IPS-20b (cell line): ENCODE results near the gene TCP10L.

ENCODE experiments used
- H3K27ac ChIP-seq: one replicate; pipeline ENCODE4 v1.5.1; 2013; ENCODE audit warnings: low read length
- H3K27me3 ChIP-seq: 2 replicates; pipeline ENCODE4 v1.6.1; 2013; ENCODE audit warnings: mild to moderate bottlenecking, low read length, inconsistent platforms; ENCODE audit not compliant: insufficient read depth
- H3K36me3 ChIP-seq: 2 replicates; pipeline ENCODE4 v1.6.1; 2013; ENCODE audit warnings: low read depth, mild to moderate bottlenecking, inconsistent platforms, low read length, moderate library complexity; ENCODE audit not compliant: insufficient read depth
- H3K4me1 ChIP-seq: 2 replicates; pipeline ENCODE4 v1.6.1; 2013; ENCODE audit warnings: mild to moderate bottlenecking, control low read depth, inconsistent platforms, low read length, moderate library complexity; ENCODE audit not compliant: insufficient read depth
- H3K4me3 ChIP-seq: 2 replicates; pipeline ENCODE4 v1.5.1; 2013; ENCODE audit warnings: mild to moderate bottlenecking, low read length, inconsistent platforms
- H3K9ac ChIP-seq: 2 replicates; pipeline ENCODE4 v1.6.1; 2013; ENCODE audit warnings: low read depth, mild to moderate bottlenecking, inconsistent platforms, low read length, moderate library complexity
- H3K9me3 ChIP-seq: 2 replicates; pipeline ENCODE4 v1.6.1; 2013; ENCODE audit warnings: mild to moderate bottlenecking, low read depth, low read length, inconsistent platforms; ENCODE audit not compliant: insufficient read depth

Gene TCP10L

GRCh38 chr21:32603131-32603530 lies 17.8 kb upstream of the TCP10L start:
- Histone ChIP-seq H3K4me1 (peaks cover 44% of the 10 kb centered on the region), H3K9ac (peak overlapping the region; percentile 61; the same call in 1 of the 2 replicates), H3K9me3 (no peaks in the 10 kb centered on the region), H3K27ac (no peak overlapping the region), H3K36me3 (peaks cover 86% of the 10 kb centered on the region), H3K4me3 (peak overlapping the region; percentile 50; the same call in 1 of the 2 replicates), H3K27me3 (no peaks in the 10 kb centered on the region)

- H3K27me3 ChIP-seq = no peaks in the 10 kb centered on the region
- H3K27ac ChIP-seq = no peak overlapping the region
- H3K9me3 ChIP-seq = no peaks in the 10 kb centered on the region
- peaks cover 81% of the 10 kb centered on the region for H3K36me3 ChIP-seq
- H3K4me3 ChIP-seq = peak overlapping the region; percentile 50; the same call in 1 of the 2 replicates
- H3K4me1 ChIP-seq = peaks cover 44% of the 10 kb centered on the region
- H3K9ac ChIP-seq = peak overlapping the region; percentile 61; the same call in 1 of the 2 replicates
Measured at GRCh38 chr21:32602099-32602498, 16.8 kb upstream of the TCP10L start.

GRCh38 chr21:32599526-32599925 lies 14.2 kb upstream of the TCP10L start:
- Histone ChIP-seq H3K9me3 (no peaks in the 10 kb centered on the region), H3K4me1 (peaks cover 25% of the 10 kb centered on the region), H3K4me3 (no peak overlapping the region), H3K27ac (no peak overlapping the region), H3K9ac (no peak overlapping the region), H3K36me3 (peaks cover 59% of the 10 kb centered on the region), H3K27me3 (no peaks in the 10 kb centered on the region)

- peaks cover 22% of the 10 kb centered on the region for H3K4me1 ChIP-seq
- H3K36me3 ChIP-seq = peaks cover 57% of the 10 kb centered on the region
- no peak overlapping the region for H3K27ac ChIP-seq
Measured at GRCh38 chr21:32599091-32599490, 13.8 kb upstream of the TCP10L start.

GRCh38 chr21:32597205-32597604 lies 11.9 kb upstream of the TCP10L start:
- no peak overlapping the region for H3K27ac ChIP-seq
- H3K4me3 ChIP-seq = no peak overlapping the region
- peaks cover 38% of the 10 kb centered on the region for H3K36me3 ChIP-seq

More at GRCh38 chr21:32599091-32599490, 13.8 kb upstream of the TCP10L start:
- Histone ChIP-seq H3K9ac (no peak overlapping the region), H3K9me3 (no peaks in the 10 kb centered on the region), H3K27me3 (no peaks in the 10 kb centered on the region), H3K4me3 (no peak overlapping the region)

GRCh38 chr21:32595431-32595830 lies 10.1 kb upstream of the TCP10L start:
- Histone ChIP-seq H3K36me3 (peaks cover 26% of the 10 kb centered on the region), H3K9ac (no peak overlapping the region), H3K4me3 (no peak overlapping the region), H3K27me3 (no peaks in the 10 kb centered on the region), H3K4me1 (0 out of 2 replicates have a peak, but pooled peaks cover 2% of the 10 kb centered on the region), H3K9me3 (no peaks in the 10 kb centered on the region), H3K27ac (no peak overlapping the region)

More at GRCh38 chr21:32597205-32597604, 11.9 kb upstream of the TCP10L start:
- Histone ChIP-seq H3K9ac (no peak overlapping the region), H3K9me3 (no peaks in the 10 kb centered on the region), H3K27me3 (no peaks in the 10 kb centered on the region), H3K4me1 (peaks cover 6% of the 10 kb centered on the region; the same call in 1 of the 2 replicates)

- Histone ChIP-seq H3K36me3 (peaks cover 8% of the 10 kb centered on the region), H3K27me3 (no peaks in the 10 kb centered on the region), H3K4me3 (no peak overlapping the region), H3K27ac (no peak overlapping the region), H3K9me3 (no peaks in the 10 kb centered on the region), H3K4me1 (no peaks in the 10 kb centered on the region), H3K9ac (no peak overlapping the region)
Measured at GRCh38 chr21:32593690-32594089, 8.4 kb upstream of the TCP10L start.

DNA sequence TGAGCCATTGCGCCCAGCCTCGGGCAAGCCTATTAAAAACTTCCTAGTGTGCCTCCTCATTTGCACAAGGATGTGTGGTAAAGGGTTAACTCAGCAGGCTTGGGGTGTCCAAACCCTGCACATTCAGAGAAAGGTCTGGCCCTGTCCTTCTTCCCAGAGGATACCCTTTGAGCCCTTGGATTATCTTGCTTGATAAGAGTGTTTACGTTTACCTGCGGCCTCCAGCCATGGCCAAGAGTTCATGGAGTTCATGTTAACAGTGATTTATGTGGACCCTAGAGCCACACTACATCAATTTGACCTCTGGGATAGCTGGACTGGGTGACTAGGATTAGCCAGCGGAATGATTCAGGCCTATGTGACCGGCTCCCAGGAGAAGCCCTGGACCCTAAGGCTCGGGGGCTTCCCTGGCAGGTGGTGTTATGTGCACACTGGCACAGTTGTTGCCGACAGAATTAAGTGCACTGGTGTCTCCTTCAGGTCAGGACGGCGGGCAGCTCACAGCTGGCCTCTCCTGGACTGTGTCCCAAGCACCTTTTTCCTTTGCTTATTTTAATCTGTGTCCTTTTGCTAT lies 7.7 kb upstream of the TCP10L start:
- Histone ChIP-seq H3K36me3 (peaks cover 3% of the 10 kb centered on the region; the same call in 1 of the 2 replicates), H3K9ac (no peak overlapping the region), H3K4me3 (no peak overlapping the region), H3K4me1 (no peaks in the 10 kb centered on the region), H3K27ac (no peak overlapping the region), H3K27me3 (no peaks in the 10 kb centered on the region), H3K9me3 (no peaks in the 10 kb centered on the region)

GRCh38 chr21:32590130-32590529 lies 4.8 kb upstream of the TCP10L start:
- no peaks in the 10 kb centered on the region for H3K9me3 ChIP-seq

GRCh38 chr21:32587651-32588050 lies 2.3 kb upstream of the TCP10L start:
- Histone ChIP-seq H3K4me3 (no peak overlapping the region), H3K27ac (no peak overlapping the region), H3K36me3 (no peaks in the 10 kb centered on the region), H3K27me3 (no peaks in the 10 kb centered on the region), H3K9me3 (no peaks in the 10 kb centered on the region), H3K4me1 (no peaks in the 10 kb centered on the region), H3K9ac (no peak overlapping the region)

More at GRCh38 chr21:32590130-32590529, 4.8 kb upstream of the TCP10L start:
- H3K4me3 ChIP-seq = no peak overlapping the region
- no peaks in the 10 kb centered on the region for H3K4me1 ChIP-seq
- H3K36me3 ChIP-seq = no peaks in the 10 kb centered on the region
- H3K27me3 ChIP-seq = no peaks in the 10 kb centered on the region
- H3K9ac ChIP-seq = no peak overlapping the region
- H3K27ac ChIP-seq = no peak overlapping the region

DNA sequence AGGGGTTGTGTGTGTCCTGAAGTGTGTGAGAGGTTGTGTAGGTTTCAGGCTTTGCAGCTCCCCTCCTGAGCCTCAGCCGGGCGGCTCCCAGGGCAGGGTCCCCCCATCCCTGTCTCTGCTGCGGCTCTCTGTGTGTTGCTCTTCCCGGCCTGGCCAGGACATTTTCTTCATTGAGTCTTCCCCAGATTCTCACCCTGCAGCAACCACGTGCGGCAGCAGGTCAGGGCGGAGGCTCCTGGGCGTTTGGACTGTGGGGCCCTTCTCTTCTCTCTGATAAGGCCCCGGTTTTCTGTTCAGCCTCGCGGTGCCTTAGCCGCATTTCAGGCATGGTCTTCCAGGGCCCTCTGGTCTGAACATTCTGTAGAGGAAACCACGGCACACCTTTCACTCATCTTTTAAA lies 1.8 kb upstream of the TCP10L start:
- H3K9ac ChIP-seq = no peak overlapping the region
- no peak overlapping the region for H3K4me3 ChIP-seq
- H3K9me3 ChIP-seq = no peaks in the 10 kb centered on the region
- no peak overlapping the region for H3K27ac ChIP-seq
- H3K4me1 ChIP-seq = no peaks in the 10 kb centered on the region
- no peaks in the 10 kb centered on the region for H3K36me3 ChIP-seq
- no peaks in the 10 kb centered on the region for H3K27me3 ChIP-seq

DNA sequence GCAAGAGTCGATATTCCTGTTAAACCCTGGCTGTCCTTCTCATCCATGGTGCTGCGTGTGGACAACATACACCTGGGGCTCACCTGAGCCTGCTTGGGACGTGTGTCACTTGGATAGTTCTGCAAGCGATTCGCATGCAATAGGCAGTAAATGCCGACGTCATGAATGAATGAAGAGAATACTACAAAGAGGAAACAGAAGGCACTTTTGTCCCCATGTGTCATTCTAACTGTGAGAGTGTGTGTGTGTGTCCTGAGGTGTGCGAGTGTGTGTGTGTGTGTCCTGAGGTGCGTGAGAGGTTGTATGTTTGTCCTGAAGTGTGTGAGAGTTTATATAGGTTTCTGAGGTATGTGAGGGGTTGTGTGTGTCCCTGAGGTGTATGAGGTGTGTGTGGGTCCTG lies 647 bp upstream of the TCP10L start:
- no peaks in the 10 kb centered on the region for H3K36me3 ChIP-seq
- no peaks in the 10 kb centered on the region for H3K4me1 ChIP-seq

More for the DNA sequence above, 647 bp upstream of the TCP10L start:
- Histone ChIP-seq H3K27me3 (no peaks in the 10 kb centered on the region), H3K27ac (no peak overlapping the region), H3K9me3 (no peaks in the 10 kb centered on the region), H3K4me3 (no peak overlapping the region), H3K9ac (no peak overlapping the region)
